Stimulated activated naive B cell treated with anti-CD40 and anti-IgM and Interleukin-4, amounts not matched to agents 10 μg/mL and 1 μg/mL and 100 μg/mL, for 72 hours (primary cell): ENCODE measurements around the gene AZGP1.
"Not testable (repeated sequence)": the region's sequence is repeated elsewhere in the genome, so short reads cannot be mapped to it uniquely, and the experiment has no call there.

ENCODE experiments used
- ATAC-seq, 2 donors: fragments of 150-1000 bp; cut with Tn5 transposase; replicated peaks; 2 replicates each; pipeline ENCODE4 v1.10.0; 2021; ENCODE audit warnings: moderate library complexity in 1 of 2
- DNase-seq: peaks from one replicate; pipeline ENCODE4 v3.0.0; 2021
- H3K27ac Mint-ChIP-seq: one replicate; pipeline ENCODE4 v1.8.0; 2022; ENCODE audit warnings: mild to moderate bottlenecking, mixed read lengths
- H3K27me3 Mint-ChIP-seq, 2 donors: one replicate each; pipeline ENCODE4 v1.8.0; 2022; ENCODE audit warnings: mixed read lengths in 2 of 2
- H3K36me3 Mint-ChIP-seq, 2 donors: one replicate each; pipeline ENCODE4 v1.8.0; 2022; ENCODE audit warnings: mixed read lengths in 2 of 2, mild to moderate bottlenecking in 1 of 2
- H3K4me1 Mint-ChIP-seq, 2 donors: one replicate each; pipeline ENCODE4 v1.8.0; 2022; ENCODE audit warnings: mixed read lengths in 2 of 2, mild to moderate bottlenecking in 1 of 2
- H3K4me3 Mint-ChIP-seq, 2 donors: one replicate each; pipeline ENCODE4 v1.8.0; 2022; ENCODE audit warnings: mild to moderate bottlenecking in 2 of 2, mixed read lengths in 2 of 2, moderate library complexity in 1 of 2
- H3K9me3 Mint-ChIP-seq, 2 donors: one replicate each; pipeline ENCODE4 v1.8.0; 2022; ENCODE audit warnings: mixed read lengths in 2 of 2, mild to moderate bottlenecking in 1 of 2

AZGP1 gene

GRCh38 chr7:99975782-99976521 lies at the start of gene AZGP1:
Gene AZGP1 (minus strand): TSS chr7:99976031. CDS start chr7:99976020, 11 bp downstream.
- no peak within 1 kb of the TSS for H3K27ac Mint-ChIP-seq
- H3K4me3 Mint-ChIP-seq: no peak within 1 kb of the TSS
- peak; percentile 23 to 54 for ATAC-seq
- no peaks in the 10 kb centered on the region for H3K9me3 Mint-ChIP-seq
- no peak for DNase-seq
- peaks cover 34 to 52% of the 10 kb centered on the region in 2 donors for H3K27me3 Mint-ChIP-seq
- peaks cover 3 to 6% of the 10 kb centered on the region in 2 donors for H3K4me1 Mint-ChIP-seq
- no peaks in the 10 kb centered on the region for H3K36me3 Mint-ChIP-seq

DNA sequence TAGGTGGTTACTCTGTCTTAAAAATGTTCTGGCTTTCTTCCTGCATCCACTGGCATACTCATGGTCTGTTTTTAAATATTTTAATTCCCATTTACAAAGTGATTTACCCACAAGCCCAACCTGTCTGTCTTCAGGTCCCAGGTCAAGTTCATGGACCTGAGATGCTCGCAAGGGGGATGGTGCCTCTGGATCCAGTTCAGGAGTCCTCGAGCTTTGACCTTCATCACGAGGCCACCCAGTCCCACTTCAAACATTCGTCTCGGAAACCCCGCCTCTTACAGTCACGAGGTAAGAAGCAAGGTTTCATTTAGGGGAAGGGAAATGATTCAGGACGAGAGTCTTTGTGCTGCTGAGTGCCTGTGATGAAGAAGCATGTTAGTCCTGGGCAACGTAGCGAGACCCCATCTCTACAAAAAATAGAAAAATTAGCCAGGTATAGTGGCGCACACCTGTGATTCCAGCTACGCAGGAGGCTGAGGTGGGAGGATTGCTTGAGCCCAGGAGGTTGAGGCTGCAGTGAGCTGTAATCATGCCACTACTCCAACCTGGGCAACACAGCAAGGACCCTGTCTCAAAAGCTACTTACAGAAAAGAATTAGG lies 48.3 kb upstream of the AZGP1 start:
- no peak overlapping the region for H3K4me3 Mint-ChIP-seq
- peaks cover 8 to 25% of the 10 kb centered on the region in 2 donors for H3K4me1 Mint-ChIP-seq
- H3K36me3 Mint-ChIP-seq: peaks cover 30 to 47% of the 10 kb centered on the region in 2 donors
- no peak for DNase-seq
- H3K27me3 Mint-ChIP-seq: no peaks in the 10 kb centered on the region
- H3K27ac Mint-ChIP-seq: no peak overlapping the region
- ATAC-seq: no peak
- no peaks in the 10 kb centered on the region for H3K9me3 Mint-ChIP-seq

GRCh38 chr7:100023526-100023925 lies 47.7 kb upstream of the AZGP1 start:
- DNase-seq (no peak), ATAC-seq (no peak)
- no peaks in the 10 kb centered on the region for H3K9me3 Mint-ChIP-seq
- H3K27ac Mint-ChIP-seq: no peak overlapping the region
- no peak overlapping the region for H3K4me3 Mint-ChIP-seq
- no peaks in the 10 kb centered on the region for H3K27me3 Mint-ChIP-seq
- H3K36me3 Mint-ChIP-seq: peaks cover 30 to 47% of the 10 kb centered on the region in 2 donors
- peaks cover 8 to 31% of the 10 kb centered on the region in 2 donors for H3K4me1 Mint-ChIP-seq

GRCh38 chr7:100022621-100023020 lies 46.8 kb upstream of the AZGP1 start:
- peaks cover 27 to 42% of the 10 kb centered on the region in 2 donors for H3K36me3 Mint-ChIP-seq
- H3K27me3 Mint-ChIP-seq: no peaks in the 10 kb centered on the region
- no peaks in the 10 kb centered on the region for H3K9me3 Mint-ChIP-seq
- DNase-seq (no peak), ATAC-seq (no peak)
- no peak overlapping the region for H3K4me3 Mint-ChIP-seq
- peaks cover 8 to 33% of the 10 kb centered on the region in 2 donors for H3K4me1 Mint-ChIP-seq
- no peak overlapping the region for H3K27ac Mint-ChIP-seq

- ATAC-seq: no peak
- Mint-ChIP-seq H3K4me1 (peaks cover 11 to 31% of the 10 kb centered on the region in 2 donors), H3K4me3 (no peak overlapping the region), H3K27ac (no peak overlapping the region), H3K27me3 (no peaks in the 10 kb centered on the region), H3K36me3 (peaks cover 20 to 35% of the 10 kb centered on the region in 2 donors), H3K9me3 (no peaks in the 10 kb centered on the region)
- DNase-seq: no peak
These were observed 45.5 kb upstream of the AZGP1 start for GRCh38 chr7:100021297-100021696.

DNA sequence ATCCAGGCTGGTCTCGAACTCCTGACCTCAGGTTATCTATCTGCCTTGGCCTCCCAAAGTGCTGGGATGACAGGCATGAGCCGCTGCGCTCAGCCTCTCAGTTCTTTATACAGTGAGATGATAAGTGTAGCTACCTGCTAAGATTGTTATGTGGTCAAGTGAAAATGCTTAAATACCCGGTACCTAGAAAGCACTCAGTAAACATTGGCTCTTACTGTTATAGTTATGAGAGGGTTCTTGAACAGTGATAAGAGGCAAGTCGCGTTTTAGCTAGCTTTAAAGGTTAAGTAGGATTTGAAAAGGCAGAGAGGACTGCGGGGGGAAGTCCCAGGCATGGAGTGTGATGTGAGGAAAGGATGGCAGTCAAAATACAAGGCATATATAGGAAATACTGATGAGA lies 44.1 kb upstream of the AZGP1 start:
- Mint-ChIP-seq H3K4me3 (no peak overlapping the region), H3K27me3 (no peaks in the 10 kb centered on the region), H3K27ac (no peak overlapping the region), H3K9me3 (no peaks in the 10 kb centered on the region), H3K36me3 (peaks cover 16 to 34% of the 10 kb centered on the region in 2 donors), H3K4me1 (peaks cover 16 to 40% of the 10 kb centered on the region in 2 donors)
- DNase-seq: no peak
- ATAC-seq: no peak

DNA sequence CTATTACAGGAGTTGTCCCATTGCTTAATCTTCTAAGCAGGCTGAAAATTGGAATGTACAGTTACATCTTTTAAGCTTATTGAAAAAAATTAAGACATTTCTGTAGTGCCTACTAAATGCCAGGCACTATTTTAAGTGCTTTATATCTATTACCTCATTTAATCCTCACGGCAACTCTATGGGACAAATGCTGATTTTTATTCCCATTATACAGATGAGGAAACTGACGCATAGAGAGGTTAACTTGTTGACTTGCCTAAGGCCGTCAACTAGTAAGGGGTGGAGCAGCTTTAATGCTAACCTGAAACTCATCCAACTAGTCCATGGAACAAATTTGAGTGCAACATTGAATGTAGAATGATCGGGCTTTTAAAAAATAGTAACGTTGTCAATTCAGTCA lies 42.0 kb upstream of the AZGP1 start:
- Mint-ChIP-seq H3K27ac (no peak overlapping the region), H3K9me3 (no peaks in the 10 kb centered on the region), H3K4me1 (peaks cover 17 to 42% of the 10 kb centered on the region in 2 donors), H3K4me3 (no peak overlapping the region), H3K36me3 (peaks cover 11 to 19% of the 10 kb centered on the region in 2 donors), H3K27me3 (no peaks in the 10 kb centered on the region)
- ATAC-seq (no peak), DNase-seq (no peak)

DNA sequence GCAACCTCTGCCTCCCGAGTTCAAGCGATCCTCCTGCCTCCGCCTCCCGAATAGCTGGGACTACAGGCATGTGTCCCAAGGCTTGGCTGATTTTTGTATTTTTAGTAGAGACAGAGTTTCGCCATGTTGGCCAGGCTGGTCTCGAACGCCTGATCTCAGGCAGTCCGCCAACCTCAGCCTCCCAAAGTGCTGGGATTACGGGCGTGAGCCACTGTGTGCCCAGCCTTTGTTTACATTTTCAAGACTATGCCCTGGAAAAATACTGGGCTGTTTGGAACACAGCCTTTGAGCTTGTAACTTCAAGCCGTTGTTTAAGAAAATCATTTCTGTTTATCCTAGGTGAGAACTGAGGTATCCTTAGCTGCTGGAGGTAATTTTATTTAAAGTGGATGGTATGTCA lies 41.5 kb upstream of the AZGP1 start:
- DNase-seq: no peak
- peak overlapping the region in 1 of 2 donors; percentile 25 for H3K4me3 Mint-ChIP-seq
- H3K9me3 Mint-ChIP-seq: no peaks in the 10 kb centered on the region
- H3K27me3 Mint-ChIP-seq: no peaks in the 10 kb centered on the region
- peaks cover 11 to 15% of the 10 kb centered on the region in 2 donors for H3K36me3 Mint-ChIP-seq
- no peak overlapping the region for H3K27ac Mint-ChIP-seq
- H3K4me1 Mint-ChIP-seq: peaks cover 17 to 42% of the 10 kb centered on the region in 2 donors
- ATAC-seq: no peak

- H3K4me1 Mint-ChIP-seq: peaks cover 17 to 42% of the 10 kb centered on the region in 2 donors
- no peak for DNase-seq
- no peak for ATAC-seq
- peak overlapping the region; percentile 87 to 93 for H3K4me3 Mint-ChIP-seq
- H3K36me3 Mint-ChIP-seq: peaks cover 6 to 12% of the 10 kb centered on the region in 2 donors
- peaks cover 3 to 5% of the 10 kb centered on the region in 2 donors for H3K27me3 Mint-ChIP-seq
- peak overlapping the region; percentile 95 for H3K27ac Mint-ChIP-seq
- H3K9me3 Mint-ChIP-seq: no peaks in the 10 kb centered on the region
These were observed 40.5 kb upstream of the AZGP1 start for GRCh38 chr7:100016215-100016901.

DNA sequence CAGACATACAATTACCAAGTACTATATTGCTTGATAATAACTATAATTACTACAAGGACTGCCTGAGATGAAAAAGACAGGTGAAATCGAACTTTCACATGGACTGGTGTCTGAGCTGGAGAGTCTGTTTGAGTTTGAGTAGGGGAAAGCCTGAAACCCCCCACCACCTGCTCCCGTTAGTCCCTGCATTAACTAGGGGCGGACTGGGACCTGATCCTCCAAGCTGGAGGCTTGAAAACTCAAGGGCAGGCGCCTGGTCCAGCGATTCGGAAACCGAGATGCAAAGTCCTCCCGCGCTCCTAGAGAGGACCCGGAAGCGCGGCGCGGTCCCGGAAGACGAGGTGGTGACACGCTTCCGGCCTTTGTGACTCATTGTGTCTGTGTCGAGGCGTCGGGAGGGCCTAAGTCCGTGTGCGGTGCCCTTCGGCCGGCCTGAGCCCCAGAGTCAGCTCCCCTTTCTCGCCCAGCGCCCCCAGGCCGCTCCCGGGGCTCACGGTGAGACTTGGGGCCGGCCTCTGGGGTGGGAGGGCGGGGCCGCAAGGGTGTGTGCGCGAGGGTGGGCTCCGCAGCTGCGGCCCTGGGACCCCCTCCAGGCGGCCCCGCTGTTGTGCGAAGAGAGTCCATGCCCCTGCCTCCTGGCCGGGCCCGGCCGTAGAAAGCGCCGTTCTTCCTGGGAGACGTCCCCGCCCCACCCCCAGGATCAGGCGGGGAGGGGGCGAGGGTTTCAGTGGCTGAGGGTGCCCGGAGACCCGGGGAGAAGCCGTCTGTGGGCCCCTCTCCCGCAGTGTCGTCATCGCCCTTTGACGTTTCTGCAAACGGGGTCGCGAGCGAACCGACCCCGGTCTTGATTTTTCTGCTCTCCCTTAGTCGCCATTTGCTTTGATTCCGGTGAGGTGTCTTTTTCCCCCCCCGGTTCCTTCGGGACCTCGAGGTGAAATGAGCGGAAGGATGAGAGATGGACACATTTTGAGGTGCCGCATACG lies 39.7 kb upstream of the AZGP1 start, which contains the start of gene ZKSCAN1:
ZKSCAN1 (plus strand) TSS at position 365 of the 983 bp plus-strand sequence. CDS start 7,911 bp downstream, outside the sequence.
- Mint-ChIP-seq H3K27ac (peak within 1 kb of the TSS; percentile 95), H3K36me3 (peaks cover 4 to 12% of the 10 kb centered on the region in 2 donors), H3K4me1 (peaks cover 17 to 42% of the 10 kb centered on the region in 2 donors), H3K27me3 (peaks cover 6 to 10% of the 10 kb centered on the region in 2 donors), H3K9me3 (no peaks in the 10 kb centered on the region), H3K4me3 (peak within 1 kb of the TSS; percentile 87 to 93)
- DNase-seq: peak; percentile 80
- ATAC-seq: peak; percentile 100

DNA sequence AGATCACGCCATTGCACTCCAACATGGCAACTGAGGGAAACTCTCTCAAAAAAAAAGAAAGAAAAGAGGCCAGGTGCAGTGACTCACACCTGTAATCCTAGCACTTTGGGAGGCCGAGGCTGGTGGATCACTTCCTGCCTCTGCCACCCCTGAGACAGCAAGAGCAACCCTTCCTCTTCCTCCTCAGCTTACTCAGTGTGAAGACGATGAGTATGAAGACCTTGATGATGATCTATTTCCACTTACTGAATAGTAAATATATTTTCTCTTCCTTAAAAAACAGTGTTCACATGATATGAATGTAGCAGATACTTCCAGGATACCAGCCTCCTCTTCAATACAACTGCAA lies 37.5 kb upstream of the AZGP1 start:
- Mint-ChIP-seq H3K9me3 (no peaks in the 10 kb centered on the region), H3K4me3 (no peak overlapping the region), H3K27ac (no peak overlapping the region), H3K27me3 (peaks cover 9 to 10% of the 10 kb centered on the region in 2 donors), H3K36me3 (peaks cover 0 to 6% of the 10 kb centered on the region in 2 donors), H3K4me1 (peaks cover 9 to 22% of the 10 kb centered on the region in 2 donors)
- ATAC-seq (no peak), DNase-seq (no peak)

DNA sequence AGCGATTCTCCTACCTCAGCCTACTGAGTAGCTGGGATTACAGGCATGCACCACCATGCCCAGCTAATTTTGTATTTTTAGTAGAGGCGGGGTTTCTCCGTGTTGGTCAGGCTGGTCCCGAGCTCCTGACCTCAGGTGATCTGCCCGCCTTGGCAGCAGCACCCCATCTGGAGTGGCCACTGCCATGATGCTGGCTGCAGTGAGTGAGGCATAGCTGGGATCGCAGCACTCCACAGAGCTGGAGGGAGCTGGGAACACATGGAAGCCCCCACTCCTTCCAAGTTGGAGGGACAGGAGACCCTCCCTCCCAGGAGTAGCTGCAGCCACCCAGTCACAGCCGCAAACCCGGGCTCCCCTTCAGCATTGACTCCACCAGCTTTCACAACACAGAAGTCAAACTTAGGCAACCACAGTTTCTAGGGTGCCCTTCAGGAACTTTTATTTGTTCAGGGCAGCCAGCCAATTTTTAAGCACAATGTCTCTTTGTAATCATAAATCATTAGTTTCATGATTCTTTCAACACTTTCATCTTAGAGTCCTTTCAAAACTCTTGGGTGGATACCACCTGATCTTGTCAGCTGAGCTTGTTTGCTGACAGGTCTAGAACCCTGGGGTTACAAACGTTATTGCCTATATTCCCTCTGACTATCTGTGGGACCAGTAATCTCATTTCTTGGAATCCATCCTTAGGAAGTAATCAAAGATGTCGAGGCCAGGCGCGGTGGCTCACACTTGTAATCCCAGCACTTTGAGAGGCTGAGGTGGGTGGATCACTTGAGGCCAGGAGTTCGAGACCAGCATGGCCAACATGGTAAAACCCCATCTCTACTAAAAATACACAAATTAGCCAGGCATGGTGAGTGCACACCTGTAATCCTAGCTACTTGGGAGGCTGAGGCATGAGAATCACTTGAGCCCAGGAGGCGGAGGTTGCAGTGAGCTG lies 36.8 kb upstream of the AZGP1 start:
- DNase-seq, ATAC-seq, H3K4me3 Mint-ChIP-seq: not testable (repeated sequence)

GRCh38 chr7:100011516-100011915 lies 35.7 kb upstream of the AZGP1 start:
- no peak for DNase-seq
- Mint-ChIP-seq H3K27ac (no peak overlapping the region), H3K4me3 (no peak overlapping the region), H3K36me3 (peaks cover 0 to 3% of the 10 kb centered on the region in 2 donors), H3K9me3 (no peaks in the 10 kb centered on the region), H3K27me3 (peaks cover 9 to 10% of the 10 kb centered on the region in 2 donors), H3K4me1 (peaks cover 8 to 14% of the 10 kb centered on the region in 2 donors)
- no peak for ATAC-seq

More for the DNA sequence above, 36.8 kb upstream of the AZGP1 start:
- H3K27me3 Mint-ChIP-seq: peaks cover 9 to 10% of the 10 kb centered on the region in 2 donors
- H3K9me3 Mint-ChIP-seq, H3K27ac Mint-ChIP-seq, H3K36me3 Mint-ChIP-seq: not testable (repeated sequence)
- H3K4me1 Mint-ChIP-seq: peaks cover 9 to 17% of the 10 kb centered on the region in 2 donors
